HTERT RPE-1 (cell line): ENCODE data around the gene EFNA5.

Source experiments
- in situ Hi-C: fragments of 300-500 bp; cut with MboI; formaldehyde crosslinking; loops from 4 replicates; pipeline ENCODE4 v1.14.3; 2020; ENCODE audit warnings: low sequenced_read_pairs

The EFNA5 gene

DNA sequence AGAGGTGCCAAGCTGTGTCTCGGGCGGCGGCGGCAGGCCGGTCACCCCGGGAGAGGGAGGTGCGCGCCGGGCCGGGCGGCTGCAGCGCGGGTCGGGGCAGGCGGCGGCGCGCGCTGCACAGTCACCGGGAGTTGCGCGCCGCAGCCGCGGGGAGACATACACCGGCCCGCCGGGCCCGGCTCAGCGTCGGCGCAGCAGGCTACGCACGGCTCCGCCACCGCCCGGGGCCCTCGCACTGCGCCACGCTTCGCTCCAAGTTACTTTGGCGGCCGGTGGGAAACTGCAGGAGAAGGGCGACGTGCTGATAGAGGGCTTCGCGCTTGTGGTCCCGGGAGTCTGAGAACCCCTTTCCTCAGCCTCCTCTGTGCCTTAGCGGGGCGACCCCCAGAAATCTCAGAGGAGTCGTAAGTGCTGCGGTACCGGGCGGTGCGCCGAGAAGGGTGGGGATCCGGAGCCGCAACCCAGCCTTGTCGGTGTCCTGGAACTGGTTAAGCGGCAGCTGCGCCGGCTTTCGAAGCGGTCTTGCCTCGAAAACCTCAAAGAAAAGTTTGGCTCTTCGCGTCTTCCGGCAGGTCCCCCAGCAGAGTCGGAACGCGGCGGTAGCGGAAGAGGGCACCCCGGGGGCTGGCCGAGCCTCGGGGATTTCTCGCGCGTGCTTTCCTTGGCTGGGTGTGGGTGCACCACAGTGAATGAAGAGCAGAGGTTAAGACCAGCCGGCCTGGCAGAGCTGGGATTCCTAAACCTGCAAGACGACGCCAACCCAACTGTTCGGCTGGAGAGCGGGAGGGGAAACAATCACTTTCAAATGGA lies at the start of gene EFNA5:
EFNA5 (minus strand) TSS at position 6 of the 810 bp plus-strand sequence.
- in situ Hi-C loops = no loop called here

DNA sequence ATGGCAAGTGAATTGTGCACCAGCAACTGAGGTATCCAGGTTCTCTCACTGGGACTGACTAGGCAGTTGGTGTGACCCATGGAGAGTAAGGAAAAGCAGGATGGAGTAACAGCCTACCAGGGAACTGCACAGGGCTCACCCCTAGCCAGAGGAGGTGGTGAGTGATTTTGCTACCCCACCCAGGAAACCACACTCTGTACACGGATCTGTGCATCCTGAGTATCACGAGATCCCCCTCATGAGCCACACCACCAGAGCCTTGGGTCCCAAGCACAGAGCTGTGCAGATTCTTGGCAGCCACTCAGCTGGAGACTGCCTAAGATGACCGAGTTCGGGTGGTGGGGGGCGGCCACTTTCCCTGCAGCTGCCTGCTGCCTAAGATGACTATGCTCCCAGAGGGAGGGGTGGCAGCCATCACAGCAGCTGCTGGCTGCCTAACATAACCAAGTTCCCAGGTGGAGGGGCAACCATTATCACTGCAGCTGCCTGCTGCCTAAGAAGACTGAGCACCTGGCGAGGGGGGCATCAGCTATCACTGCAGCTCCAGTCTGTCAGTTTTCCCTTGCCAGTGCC lies 48.4 kb upstream of the EFNA5 start:
- in situ Hi-C loops = no loop called here

DNA sequence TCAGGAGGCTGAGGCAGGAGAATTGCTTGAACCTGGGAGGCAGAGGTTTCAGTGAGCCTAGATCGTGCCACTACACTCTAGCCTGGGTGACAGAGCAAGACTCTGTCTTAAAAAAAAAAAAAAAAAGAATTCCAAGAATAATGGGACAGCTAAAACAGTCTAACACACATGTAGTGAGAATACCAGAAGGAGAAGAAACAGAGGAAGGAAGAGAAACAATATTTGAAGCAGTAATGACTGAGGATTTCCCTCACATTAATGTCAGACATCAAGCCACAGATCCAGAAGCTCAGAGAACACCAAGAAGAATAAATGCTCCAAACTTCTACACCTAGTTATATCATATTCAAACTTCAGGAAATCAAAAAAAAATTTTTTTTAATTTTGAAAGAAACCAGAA lies 47.1 kb upstream of the EFNA5 start:
- in situ Hi-C loops = no loop called here

GRCh38 chr5:107713228-107713627 lies 42.5 kb upstream of the EFNA5 start:
- in situ Hi-C loops = no loop called here

DNA sequence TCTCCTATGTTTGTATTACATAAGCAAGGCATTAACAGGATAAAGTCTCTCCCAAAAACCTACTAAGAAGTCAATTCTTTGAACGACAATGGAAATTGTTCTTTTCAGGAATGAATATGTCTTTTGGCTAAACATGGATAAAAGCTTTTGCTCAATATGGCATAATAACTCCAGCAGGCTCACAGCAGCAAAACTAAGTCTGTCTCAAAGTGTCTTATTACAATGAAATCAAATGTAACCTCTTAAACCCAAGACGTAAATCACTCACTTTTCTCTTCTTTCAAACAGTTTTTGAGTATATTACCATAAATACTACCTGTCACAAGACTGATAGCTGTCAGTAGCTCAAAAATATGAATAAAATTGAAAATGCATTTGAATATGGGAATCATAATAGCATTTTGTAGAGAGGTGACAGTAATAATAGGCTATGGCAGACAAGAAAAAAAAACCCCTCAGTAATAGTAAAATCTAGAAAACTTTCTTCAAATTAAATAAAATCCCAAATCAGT lies 41.7 kb upstream of the EFNA5 start:
- in situ Hi-C loops = no loop called here

DNA sequence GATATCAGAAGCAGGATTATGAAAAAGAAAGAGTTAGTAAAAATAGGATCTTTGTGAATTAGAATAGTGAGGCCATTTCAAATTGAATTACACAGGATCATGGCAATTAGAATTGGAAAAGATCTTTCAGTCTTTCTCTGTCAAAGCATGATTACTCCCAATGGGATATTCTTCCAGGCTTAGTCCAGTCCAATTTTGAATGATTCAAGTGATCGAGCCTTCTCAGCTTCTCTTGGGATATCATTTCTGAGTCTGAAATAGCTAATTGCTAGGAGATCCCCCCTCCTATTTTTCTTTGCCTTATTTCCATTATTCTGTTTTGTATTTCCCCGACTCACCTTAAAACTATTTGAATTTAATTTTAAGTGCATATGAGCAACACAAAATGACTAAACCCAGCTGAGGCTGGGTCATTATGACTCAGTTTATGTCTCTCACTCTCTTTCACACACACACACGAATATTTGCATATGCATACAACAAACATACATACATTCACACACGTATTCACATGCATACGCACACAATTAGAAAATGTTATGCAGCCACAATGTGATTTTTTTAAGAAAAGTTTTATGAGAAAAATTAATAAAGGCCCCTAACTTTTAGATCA lies 34.8 kb upstream of the EFNA5 start:
- in situ Hi-C loops = no loop called here

GRCh38 chr5:107704681-107705401 lies 34.1 kb upstream of the EFNA5 start:
- in situ Hi-C loops = no loop called here

GRCh38 chr5:107700481-107700880 lies 29.7 kb upstream of the EFNA5 start:
- in situ Hi-C loops = no loop called here

GRCh38 chr5:107699425-107699824 lies 28.7 kb upstream of the EFNA5 start:
- in situ Hi-C loops = no loop called here

- in situ Hi-C loops = no loop called here
These were observed 27.5 kb upstream of the EFNA5 start for GRCh38 chr5:107698286-107698685.

GRCh38 chr5:107696498-107696897 lies 25.8 kb upstream of the EFNA5 start:
- in situ Hi-C loops = no loop called here

DNA sequence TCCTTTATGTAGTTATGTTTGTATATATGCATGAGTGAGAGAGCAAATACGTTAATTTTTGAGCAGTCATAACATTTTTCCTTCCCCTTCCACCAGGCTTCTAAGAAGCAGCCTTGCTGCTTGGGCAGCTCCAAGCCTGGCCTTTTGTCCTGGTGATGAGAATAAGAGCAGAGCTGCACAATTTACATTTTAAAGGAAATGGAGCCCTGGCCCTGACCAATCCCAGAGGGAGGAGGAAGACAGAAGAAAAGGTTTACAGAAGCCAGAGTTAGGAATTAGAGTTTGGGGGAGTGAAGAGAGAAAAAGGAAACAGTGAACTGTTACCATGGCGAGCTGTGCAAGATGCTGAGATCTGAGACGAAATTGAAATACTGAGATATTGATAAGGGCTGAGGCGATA lies 25.3 kb upstream of the EFNA5 start:
- in situ Hi-C loops = no loop called here

DNA sequence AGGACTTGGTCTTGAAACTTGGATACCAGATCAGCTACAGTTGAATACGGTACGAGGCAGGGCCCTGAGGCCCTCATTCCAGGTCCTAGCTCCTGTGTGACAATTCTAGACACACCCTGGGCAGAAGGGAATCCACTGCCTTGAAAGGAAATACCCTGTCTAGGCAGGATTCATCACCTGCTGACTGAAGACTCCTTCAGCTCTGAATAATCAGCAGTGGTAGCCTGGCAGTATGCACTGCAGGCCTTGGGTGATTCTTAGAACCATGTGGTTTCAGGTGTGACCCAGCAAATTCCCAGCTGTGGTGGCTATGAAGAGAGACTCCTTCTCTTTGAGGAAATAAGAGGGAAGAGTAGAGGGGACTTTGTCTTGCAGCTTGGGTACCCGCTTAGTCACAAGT lies 17.2 kb upstream of the EFNA5 start:
- in situ Hi-C loops = no loop called here

DNA sequence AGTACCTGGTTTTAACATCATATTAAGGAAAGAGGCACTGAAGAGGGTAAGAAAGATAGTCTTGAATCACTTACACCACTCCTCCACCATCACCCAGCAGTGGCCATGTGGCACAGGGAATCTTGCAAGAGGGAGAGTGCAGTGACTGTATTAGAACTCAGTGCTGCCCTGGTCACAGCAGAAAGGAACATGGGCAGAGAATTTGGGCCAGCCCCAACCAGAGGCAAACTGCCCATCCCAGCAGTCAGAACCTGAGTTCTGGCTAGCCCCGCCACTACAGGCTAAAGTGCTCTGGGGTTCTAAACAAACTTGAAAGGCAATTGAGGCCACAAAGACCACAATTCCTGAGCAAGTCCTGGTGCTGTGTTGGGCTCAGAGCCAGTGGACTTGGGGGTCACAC lies 16.7 kb upstream of the EFNA5 start:
- in situ Hi-C loops = no loop called here

DNA sequence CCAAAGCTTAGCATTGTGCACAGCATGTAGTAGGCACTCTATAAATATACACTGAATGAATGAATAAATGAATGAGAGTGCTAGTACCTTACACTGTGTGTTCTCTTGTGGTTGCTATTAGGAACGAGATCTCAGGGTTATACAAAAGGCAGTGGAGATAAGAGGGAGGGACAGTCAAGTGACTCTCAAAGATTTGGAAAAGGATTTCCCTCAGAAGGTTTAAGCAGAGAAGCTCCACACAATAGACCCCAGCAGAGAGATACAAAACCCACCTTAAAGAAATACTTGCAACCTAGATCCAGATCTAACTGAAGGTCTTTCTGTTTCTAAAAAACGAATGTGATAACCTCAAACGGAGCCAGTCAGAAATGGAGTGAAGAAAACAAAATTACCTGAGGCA lies 11.8 kb upstream of the EFNA5 start:
- in situ Hi-C loops = no loop called here

DNA sequence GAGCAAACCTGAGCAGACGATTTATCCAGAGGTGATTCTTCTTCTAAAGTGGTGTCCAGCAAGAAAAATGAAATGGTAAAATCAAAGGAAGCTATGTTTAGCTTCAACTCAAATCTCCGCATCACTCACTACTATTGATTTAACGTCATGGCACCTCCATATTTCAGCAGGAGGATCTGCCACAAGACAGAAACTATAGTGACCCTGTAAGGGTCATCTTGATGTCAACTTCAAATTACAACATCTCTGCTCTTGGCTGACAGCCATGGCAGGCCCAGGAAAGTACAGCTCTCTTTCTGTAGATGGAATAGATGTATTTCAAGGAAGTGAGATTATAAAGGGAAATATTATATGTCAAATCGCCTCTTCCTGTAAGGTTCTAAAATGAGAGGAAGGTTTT lies 10.1 kb upstream of the EFNA5 start:
- in situ Hi-C loops = no loop called here

DNA sequence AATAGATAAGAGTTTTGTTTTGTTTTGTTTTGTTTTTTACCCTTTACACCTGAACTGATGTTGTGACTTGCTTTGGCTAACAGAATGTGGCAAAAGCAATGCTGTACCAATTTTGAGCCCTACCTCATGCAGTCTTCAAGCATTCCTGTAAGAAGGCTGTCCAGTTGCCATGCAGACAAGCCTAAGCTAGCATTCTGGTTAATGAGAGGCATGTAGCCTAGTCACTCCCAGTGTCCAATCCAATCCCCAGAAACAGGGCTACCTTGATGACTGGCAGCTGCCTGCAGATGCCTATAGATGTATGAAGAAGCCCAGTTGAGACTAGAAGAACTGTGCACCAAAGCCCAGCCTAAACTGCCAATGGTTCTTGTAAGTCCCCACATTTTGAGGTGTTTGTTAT lies 9.4 kb upstream of the EFNA5 start:
- in situ Hi-C loops = no loop called here

DNA sequence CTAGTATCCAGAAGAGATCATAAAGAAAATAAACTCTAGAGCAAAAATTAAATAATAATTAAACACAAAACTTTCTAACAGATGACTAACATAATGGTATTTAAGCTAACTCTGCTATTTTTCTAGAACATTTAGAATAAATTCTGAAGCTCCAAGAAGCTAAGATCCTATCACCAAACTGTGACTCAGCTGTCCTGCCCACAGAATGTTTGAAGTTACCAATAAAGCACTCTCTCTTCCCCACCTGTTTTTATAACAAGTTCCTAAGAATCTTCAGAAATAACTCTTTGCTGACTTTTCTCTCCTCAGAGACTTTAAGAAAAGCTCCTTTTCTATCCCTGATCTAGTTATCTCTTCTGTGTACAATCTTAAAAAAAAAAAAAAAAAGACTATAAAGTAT lies 6.0 kb upstream of the EFNA5 start:
- in situ Hi-C loops = no loop called here

DNA sequence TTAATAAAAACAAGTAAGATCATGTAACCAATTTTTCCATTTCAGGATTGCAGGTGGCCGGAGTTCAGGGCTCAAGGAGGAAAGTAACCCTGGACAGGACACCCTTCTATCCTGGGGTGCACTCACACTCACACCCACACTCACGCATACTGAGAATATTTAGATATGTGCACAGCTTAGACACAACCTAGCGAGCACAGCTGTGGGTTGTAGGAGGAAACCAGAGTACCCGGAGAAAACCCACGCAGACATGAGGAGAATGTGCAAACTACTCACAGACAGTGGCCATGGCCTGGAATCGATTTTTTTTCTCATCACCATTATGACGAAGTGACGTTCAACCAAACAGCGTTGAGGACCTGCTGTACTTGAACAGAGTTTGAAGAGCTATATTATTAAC lies 4.5 kb upstream of the EFNA5 start:
- in situ Hi-C loops = no loop called here

DNA sequence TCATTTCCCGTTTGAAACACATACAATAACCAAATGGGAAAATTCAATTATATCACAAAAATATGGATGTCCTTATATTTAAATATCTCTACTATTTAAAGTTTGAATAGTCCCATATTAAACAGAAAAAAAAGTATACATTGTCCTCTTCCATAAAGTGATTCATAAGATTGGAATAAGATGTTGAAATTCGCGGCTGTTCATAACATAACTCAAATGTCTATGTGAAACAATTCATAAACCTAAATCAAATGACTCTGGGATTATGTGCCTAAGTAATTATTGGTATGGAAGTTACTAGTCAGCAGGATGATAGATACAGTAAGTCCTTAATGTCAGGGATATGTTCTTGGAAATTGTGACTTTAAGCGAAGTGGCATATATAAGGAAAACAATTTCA lies 3.9 kb upstream of the EFNA5 start:
- in situ Hi-C loops = no loop called here

GRCh38 chr5:107673368-107674136 lies 2.8 kb upstream of the EFNA5 start:
- in situ Hi-C loops = no loop called here
